ENCODE measurements around the gene B3GALNT1. TPM values are rescaled to one million over a fixed set of nuclear protein-coding genes. Genes with fewer than 3 reads are reported as not detected.
A peak's percentile ranks its signal among the peaks of the same experiment; 100 is the strongest.

Gene B3GALNT1, protein sequence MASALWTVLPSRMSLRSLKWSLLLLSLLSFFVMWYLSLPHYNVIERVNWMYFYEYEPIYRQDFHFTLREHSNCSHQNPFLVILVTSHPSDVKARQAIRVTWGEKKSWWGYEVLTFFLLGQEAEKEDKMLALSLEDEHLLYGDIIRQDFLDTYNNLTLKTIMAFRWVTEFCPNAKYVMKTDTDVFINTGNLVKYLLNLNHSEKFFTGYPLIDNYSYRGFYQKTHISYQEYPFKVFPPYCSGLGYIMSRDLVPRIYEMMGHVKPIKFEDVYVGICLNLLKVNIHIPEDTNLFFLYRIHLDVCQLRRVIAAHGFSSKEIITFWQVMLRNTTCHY
- polyA plus RNA-seq (2013, experiment 1 of 2): 8.9 TPM
- polyA plus RNA-seq (2013, experiment 2 of 2): 9.1 TPM

- H3K36me3 ChIP-seq (ENCODE audit: insufficient read depth, low read length): peaks cover 3% of the 10 kb centered on the region; the same call in 1 of the 2 replicates
- H3K9ac ChIP-seq (ENCODE audit: low read depth, low read length): peak within 1 kb of the TSS; percentile 80
- peak within 1 kb of the TSS; percentile 68 for H3K4me3 ChIP-seq (ENCODE audit: low read length)
- peaks cover 34% of the 10 kb centered on the region for H3K27me3 ChIP-seq (ENCODE audit: insufficient read depth, low read length)
- 3% methylated on average over 97 of the region's 97 CpGs for WGBS
- H3K9me3 ChIP-seq (ENCODE audit: insufficient read depth, low read depth, low read length): no peaks in the 10 kb centered on the region
- peaks cover 5% of the 10 kb centered on the region; the same call in 1 of the 2 replicates for H3K4me1 ChIP-seq (ENCODE audit: insufficient read depth, low read length)
- H3K27ac ChIP-seq (ENCODE audit: low read depth, low read length): no peak within 1 kb of the TSS
Measured at GRCh38 chr3:161104561-161105551, at the start of gene B3GALNT1. Gene B3GALNT1 (minus strand): TSS chr3:161105349. CDS start chr3:161086754, 18,595 bp downstream.

- no peak overlapping the region for H3K27ac ChIP-seq (ENCODE audit: low read depth, low read length)
- no peaks in the 10 kb centered on the region for H3K4me1 ChIP-seq (ENCODE audit: insufficient read depth, low read length)
- no peak overlapping the region for H3K4me3 ChIP-seq (ENCODE audit: low read length)
- H3K9ac ChIP-seq (ENCODE audit: low read depth, low read length): no peak overlapping the region
- no peaks in the 10 kb centered on the region for H3K27me3 ChIP-seq (ENCODE audit: insufficient read depth, low read length)
- no peaks in the 10 kb centered on the region for H3K9me3 ChIP-seq (ENCODE audit: insufficient read depth, low read depth, low read length)
- H3K36me3 ChIP-seq (ENCODE audit: insufficient read depth, low read length): no peaks in the 10 kb centered on the region
- 92% methylated on average over 3 of the region's 3 CpGs for WGBS
Measured at GRCh38 chr3:161153480-161153879, 48.3 kb upstream of the B3GALNT1 start.

- H3K36me3 ChIP-seq (ENCODE audit: insufficient read depth, low read length): no peaks in the 10 kb centered on the region
- H3K9ac ChIP-seq (ENCODE audit: low read depth, low read length): no peak overlapping the region
- H3K27me3 ChIP-seq (ENCODE audit: insufficient read depth, low read length): no peaks in the 10 kb centered on the region
- H3K4me1 ChIP-seq (ENCODE audit: insufficient read depth, low read length): no peaks in the 10 kb centered on the region
- no peak overlapping the region for H3K27ac ChIP-seq (ENCODE audit: low read depth, low read length)
- H3K4me3 ChIP-seq (ENCODE audit: low read length): no peak overlapping the region
- no peaks in the 10 kb centered on the region for H3K9me3 ChIP-seq (ENCODE audit: insufficient read depth, low read depth, low read length)
Measured at GRCh38 chr3:161150001-161150525, 44.9 kb upstream of the B3GALNT1 start.

DNA sequence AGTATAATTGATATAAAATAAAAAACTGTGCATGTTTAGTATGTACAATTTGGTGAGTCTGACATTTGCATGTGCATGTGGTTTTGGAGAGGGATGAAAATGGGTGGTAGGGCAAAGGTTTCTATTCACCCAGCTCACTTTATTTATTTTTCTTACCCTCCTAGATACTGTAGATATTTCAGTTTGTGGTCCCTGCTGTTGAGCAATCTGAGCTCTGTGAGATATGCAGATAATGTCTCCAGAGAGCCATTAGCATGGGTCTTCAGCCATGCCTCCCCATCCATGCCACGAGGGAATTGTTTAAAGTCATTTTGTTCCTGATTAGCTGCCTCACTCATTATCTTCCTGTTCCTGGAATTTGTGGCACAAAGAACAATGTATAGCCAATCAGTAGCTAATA, 44.4 kb upstream of the B3GALNT1 start:
- H3K9me3 ChIP-seq (ENCODE audit: insufficient read depth, low read depth, low read length): 0 out of 2 replicates have a peak, but pooled peaks cover 3% of the 10 kb centered on the region
- no peak overlapping the region for H3K27ac ChIP-seq (ENCODE audit: low read depth, low read length)
- no peak overlapping the region for H3K9ac ChIP-seq (ENCODE audit: low read depth, low read length)
- H3K36me3 ChIP-seq (ENCODE audit: insufficient read depth, low read length): no peaks in the 10 kb centered on the region
- 77% methylated on average over 1 of the region's 1 CpG for WGBS
- no peaks in the 10 kb centered on the region for H3K27me3 ChIP-seq (ENCODE audit: insufficient read depth, low read length)
- no peak overlapping the region for H3K4me3 ChIP-seq (ENCODE audit: low read length)
- no peaks in the 10 kb centered on the region for H3K4me1 ChIP-seq (ENCODE audit: insufficient read depth, low read length)

DNA sequence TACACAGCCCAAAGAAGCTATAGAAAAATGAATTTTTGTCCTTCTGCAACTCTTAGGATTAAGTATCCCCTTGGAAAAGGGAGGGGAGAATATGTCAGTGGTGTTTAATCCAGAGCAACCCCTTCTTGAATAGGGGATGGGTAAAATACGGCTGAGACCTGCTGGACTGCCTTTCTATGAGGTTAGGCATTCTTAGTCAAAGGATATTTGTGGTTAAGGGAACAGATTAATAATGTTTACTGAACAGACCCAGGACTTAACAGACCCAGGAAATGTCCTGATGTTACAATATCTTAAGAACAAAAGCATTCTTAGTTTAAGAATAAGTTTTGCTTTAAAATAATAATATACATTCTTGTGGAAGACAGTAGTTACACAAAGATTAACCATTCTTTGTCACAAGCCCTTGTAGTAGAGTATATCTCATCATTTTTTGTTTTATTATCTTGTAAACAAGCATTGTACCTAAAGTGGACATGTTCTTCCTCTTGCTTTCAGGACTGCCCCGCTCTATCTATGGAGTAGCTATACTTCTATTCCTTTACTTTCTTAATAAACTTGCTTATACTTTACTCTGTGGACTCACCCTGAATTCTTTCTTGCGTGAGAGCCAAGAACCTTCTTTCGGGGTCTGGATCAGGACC, 43.8 kb upstream of the B3GALNT1 start:
- Histone ChIP-seq H3K36me3 (ENCODE audit: insufficient read depth, low read length) (no peaks in the 10 kb centered on the region), H3K4me1 (ENCODE audit: insufficient read depth, low read length) (no peaks in the 10 kb centered on the region), H3K4me3 (ENCODE audit: low read length) (no peak overlapping the region), H3K27me3 (ENCODE audit: insufficient read depth, low read length) (no peaks in the 10 kb centered on the region), H3K27ac (ENCODE audit: low read depth, low read length) (no peak overlapping the region), H3K9me3 (ENCODE audit: insufficient read depth, low read depth, low read length) (peaks cover 8% of the 10 kb centered on the region; the same call in 1 of the 2 replicates), H3K9ac (ENCODE audit: low read depth, low read length) (no peak overlapping the region)
- WGBS: 93% methylated on average over 4 of the region's 4 CpGs

GRCh38 chr3:161142486-161142885, 37.3 kb upstream of the B3GALNT1 start:
- Histone ChIP-seq H3K27ac (ENCODE audit: low read depth, low read length) (no peak overlapping the region), H3K36me3 (ENCODE audit: insufficient read depth, low read length) (no peaks in the 10 kb centered on the region), H3K9me3 (ENCODE audit: insufficient read depth, low read depth, low read length) (peaks cover 12% of the 10 kb centered on the region; the same call in 1 of the 2 replicates), H3K27me3 (ENCODE audit: insufficient read depth, low read length) (no peaks in the 10 kb centered on the region), H3K4me1 (ENCODE audit: insufficient read depth, low read length) (peaks cover 2% of the 10 kb centered on the region; the same call in 1 of the 2 replicates), H3K4me3 (ENCODE audit: low read length) (no peak overlapping the region), H3K9ac (ENCODE audit: low read depth, low read length) (no peak overlapping the region)
- 100% methylated on average over 1 of the region's 1 CpG for WGBS

- peaks cover 10% of the 10 kb centered on the region for H3K4me1 ChIP-seq (ENCODE audit: insufficient read depth, low read length)
- H3K27ac ChIP-seq (ENCODE audit: low read depth, low read length): no peak overlapping the region
- H3K9ac ChIP-seq (ENCODE audit: low read depth, low read length): no peak overlapping the region
- WGBS: 90% methylated on average over 2 of the region's 3 CpGs
- H3K4me3 ChIP-seq (ENCODE audit: low read length): no peak overlapping the region
- no peaks in the 10 kb centered on the region for H3K36me3 ChIP-seq (ENCODE audit: insufficient read depth, low read length)
- H3K9me3 ChIP-seq (ENCODE audit: insufficient read depth, low read depth, low read length): peaks cover 10% of the 10 kb centered on the region; the same call in 1 of the 2 replicates
- H3K27me3 ChIP-seq (ENCODE audit: insufficient read depth, low read length): no peaks in the 10 kb centered on the region
Measured at GRCh38 chr3:161139686-161140085, 34.5 kb upstream of the B3GALNT1 start.

DNA sequence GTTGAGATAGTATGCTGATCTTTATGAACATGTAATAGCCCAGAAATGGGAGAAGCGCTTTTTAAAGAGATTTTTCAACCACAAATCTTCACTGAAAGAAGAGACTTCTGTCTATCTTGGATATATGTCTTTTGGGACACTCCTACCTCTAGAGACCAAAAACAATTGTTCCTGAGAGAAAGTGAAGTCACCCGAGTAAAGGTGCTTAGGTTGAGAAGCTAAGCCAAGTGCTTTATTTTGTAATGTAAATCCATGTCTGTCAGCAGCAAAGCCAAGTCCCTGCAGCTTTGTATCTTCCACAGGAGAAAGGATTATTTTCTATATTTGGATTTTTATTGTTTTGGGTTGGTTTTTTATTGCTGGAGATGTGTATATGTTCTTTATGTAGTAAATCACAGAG, 32.1 kb upstream of the B3GALNT1 start:
- no peak overlapping the region for H3K9ac ChIP-seq (ENCODE audit: low read depth, low read length)
- H3K9me3 ChIP-seq (ENCODE audit: insufficient read depth, low read depth, low read length): no peaks in the 10 kb centered on the region
- peaks cover 10% of the 10 kb centered on the region for H3K4me1 ChIP-seq (ENCODE audit: insufficient read depth, low read length)
- WGBS: 47% methylated on average over 1 of the region's 2 CpGs
- no peaks in the 10 kb centered on the region for H3K36me3 ChIP-seq (ENCODE audit: insufficient read depth, low read length)
- H3K27me3 ChIP-seq (ENCODE audit: insufficient read depth, low read length): no peaks in the 10 kb centered on the region
- H3K27ac ChIP-seq (ENCODE audit: low read depth, low read length): no peak overlapping the region
- H3K4me3 ChIP-seq (ENCODE audit: low read length): no peak overlapping the region

GRCh38 chr3:161132391-161132790, 27.2 kb upstream of the B3GALNT1 start:
- Histone ChIP-seq H3K27ac (ENCODE audit: low read depth, low read length) (no peak overlapping the region), H3K9me3 (ENCODE audit: insufficient read depth, low read depth, low read length) (no peaks in the 10 kb centered on the region), H3K36me3 (ENCODE audit: insufficient read depth, low read length) (no peaks in the 10 kb centered on the region), H3K4me1 (ENCODE audit: insufficient read depth, low read length) (peaks cover 7% of the 10 kb centered on the region), H3K27me3 (ENCODE audit: insufficient read depth, low read length) (no peaks in the 10 kb centered on the region), H3K9ac (ENCODE audit: low read depth, low read length) (no peak overlapping the region), H3K4me3 (ENCODE audit: low read length) (no peak overlapping the region)
- 100% methylated on average over 1 of the region's 1 CpG for WGBS

GRCh38 chr3:161126495-161126894, 21.3 kb upstream of the B3GALNT1 start:
- H3K27ac ChIP-seq (ENCODE audit: low read depth, low read length): no peak overlapping the region
- H3K9me3 ChIP-seq (ENCODE audit: insufficient read depth, low read depth, low read length): peaks cover 19% of the 10 kb centered on the region
- H3K9ac ChIP-seq (ENCODE audit: low read depth, low read length): no peak overlapping the region
- H3K4me1 ChIP-seq (ENCODE audit: insufficient read depth, low read length): no peaks in the 10 kb centered on the region
- H3K27me3 ChIP-seq (ENCODE audit: insufficient read depth, low read length): no peaks in the 10 kb centered on the region
- no peaks in the 10 kb centered on the region for H3K36me3 ChIP-seq (ENCODE audit: insufficient read depth, low read length)
- WGBS: 86% methylated on average over 1 of the region's 2 CpGs
- no peak overlapping the region for H3K4me3 ChIP-seq (ENCODE audit: low read length)

Data from HUES64 (cell line).